Astrocyte (in vitro differentiated cells and primary cell): ENCODE measurements around the gene RAD51B.

ENCODE experiments used
- EZH2 ChIP-seq: IDR thresholded peaks from 2 replicates; pipeline ENCODE4 v1.6.1; 2012; ENCODE audit warnings: mild to moderate bottlenecking, low read length, inconsistent platforms; ENCODE audit not compliant: insufficient read depth
- TF ChIP-seq, protein P1 (sequence below): IDR thresholded peaks from 2 replicates; pipeline ENCODE4 v1.5.1; 2011; ENCODE audit warnings: low read depth, mild to moderate bottlenecking, inconsistent platforms, low read length, moderate library complexity; ENCODE audit not compliant: insufficient read depth

DNA sequence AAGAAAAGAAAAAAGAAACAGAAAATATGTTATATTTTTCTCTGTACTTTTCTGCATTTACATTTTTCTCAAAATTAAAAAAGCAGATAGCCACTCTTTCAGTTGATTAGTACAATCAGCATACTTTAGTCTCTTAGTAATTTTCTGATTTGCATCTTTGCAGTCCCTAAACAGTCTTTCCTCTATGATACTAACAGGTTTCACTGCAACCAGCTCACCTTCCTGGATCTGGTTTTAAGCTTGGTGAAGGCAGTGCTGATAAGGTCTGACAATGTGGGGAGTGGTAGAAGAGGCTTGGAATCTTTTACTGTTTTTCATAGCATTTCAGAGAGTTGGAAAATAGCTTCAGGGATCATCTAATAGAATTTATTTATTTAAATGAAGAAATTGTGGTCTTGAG lies 515.7 kb downstream of the RAD51B start:
- TF ChIP-seq, protein P1, sequence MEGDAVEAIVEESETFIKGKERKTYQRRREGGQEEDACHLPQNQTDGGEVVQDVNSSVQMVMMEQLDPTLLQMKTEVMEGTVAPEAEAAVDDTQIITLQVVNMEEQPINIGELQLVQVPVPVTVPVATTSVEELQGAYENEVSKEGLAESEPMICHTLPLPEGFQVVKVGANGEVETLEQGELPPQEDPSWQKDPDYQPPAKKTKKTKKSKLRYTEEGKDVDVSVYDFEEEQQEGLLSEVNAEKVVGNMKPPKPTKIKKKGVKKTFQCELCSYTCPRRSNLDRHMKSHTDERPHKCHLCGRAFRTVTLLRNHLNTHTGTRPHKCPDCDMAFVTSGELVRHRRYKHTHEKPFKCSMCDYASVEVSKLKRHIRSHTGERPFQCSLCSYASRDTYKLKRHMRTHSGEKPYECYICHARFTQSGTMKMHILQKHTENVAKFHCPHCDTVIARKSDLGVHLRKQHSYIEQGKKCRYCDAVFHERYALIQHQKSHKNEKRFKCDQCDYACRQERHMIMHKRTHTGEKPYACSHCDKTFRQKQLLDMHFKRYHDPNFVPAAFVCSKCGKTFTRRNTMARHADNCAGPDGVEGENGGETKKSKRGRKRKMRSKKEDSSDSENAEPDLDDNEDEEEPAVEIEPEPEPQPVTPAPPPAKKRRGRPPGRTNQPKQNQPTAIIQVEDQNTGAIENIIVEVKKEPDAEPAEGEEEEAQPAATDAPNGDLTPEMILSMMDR, result no peak
- no peak for TF ChIP-seq EZH2
